NOMO-1 treated with dmso at 0.1 percent for 144 hours (cell line): Measurements from ENCODE around the gene BTBD1.

Experiments used
- DNase-seq: peaks from one replicate; lab custom pipeline; 2025; ENCODE audit not compliant: unreplicated experiment; lab: John Stamatoyannopoulos, UW

BTBD1 gene

GRCh38 chr15:82995938-82996337 lies 71.1 kb downstream of the BTBD1 start:
- no peak for DNase-seq

- no peak for DNase-seq
Measured at GRCh38 chr15:82995076-82995475, 72.0 kb downstream of the BTBD1 start.

- DNase-seq, result no peak
Measured at GRCh38 chr15:82993144-82993543, 73.9 kb downstream of the BTBD1 start.

GRCh38 chr15:82992436-82992998 lies 74.5 kb downstream of the BTBD1 start:
- no peak for DNase-seq

- DNase-seq, result no peak
Measured at GRCh38 chr15:82986442-82986780, 80.6 kb downstream of the BTBD1 start.

GRCh38 chr15:82985688-82986441 lies 81.2 kb downstream of the BTBD1 start, which contains the start of gene RAMAC:
Gene RAMAC (plus strand): TSS chr15:82986210. CDS start chr15:82989019, 2,809 bp downstream.
- DNase-seq, result peak; percentile 91

- no peak for DNase-seq
Measured at GRCh38 chr15:82980981-82981380, 86.1 kb downstream of the BTBD1 start.

- DNase-seq, result no peak
Measured at GRCh38 chr15:82979726-82980125, 87.3 kb downstream of the BTBD1 start.

- no peak for DNase-seq
Measured at GRCh38 chr15:82978438-82978837, 88.6 kb downstream of the BTBD1 start.

GRCh38 chr15:82977076-82977475 lies 90.0 kb downstream of the BTBD1 start:
- DNase-seq, result no peak

GRCh38 chr15:82972990-82973389 lies 94.1 kb downstream of the BTBD1 start:
- no peak for DNase-seq

- no peak for DNase-seq
Measured at GRCh38 chr15:82971218-82971984, 95.7 kb downstream of the BTBD1 start.

- no peak for DNase-seq
Measured at GRCh38 chr15:82970696-82971095, 96.4 kb downstream of the BTBD1 start.

- DNase-seq, result no peak
Measured at GRCh38 chr15:82970078-82970686, 96.9 kb downstream of the BTBD1 start.

- DNase-seq, result no peak
Measured at GRCh38 chr15:82969353-82969752, 97.7 kb downstream of the BTBD1 start.

- DNase-seq, result peak; percentile 69
Measured at GRCh38 chr15:82968066-82968465, 99.0 kb downstream of the BTBD1 start.

GRCh38 chr15:82966671-82967071 lies 100.4 kb downstream of the BTBD1 start:
- DNase-seq, result no peak
